LNCaP clone FGC (cell line): ENCODE results near the gene ROR1.

Experiments used
- DNase-seq: peaks from one replicate; pipeline ENCODE4 v3.0.0-alpha.2; 2011; ENCODE audit warnings: low read depth
- H3K4me3 ChIP-seq: 2 replicates; pipeline ENCODE4 v1.5.1; 2011; ENCODE audit warnings: mild to moderate bottlenecking, low read depth, low read length, control low read depth
- TF ChIP-seq, protein P1 (sequence below): IDR thresholded peaks from 2 replicates; pipeline ENCODE4 v1.5.1; 2012; ENCODE audit warnings: mild to moderate bottlenecking; ENCODE audit not compliant: control insufficient read depth, insufficient read depth; ENCODE audit errors: extremely low read depth

Gene ROR1

DNA sequence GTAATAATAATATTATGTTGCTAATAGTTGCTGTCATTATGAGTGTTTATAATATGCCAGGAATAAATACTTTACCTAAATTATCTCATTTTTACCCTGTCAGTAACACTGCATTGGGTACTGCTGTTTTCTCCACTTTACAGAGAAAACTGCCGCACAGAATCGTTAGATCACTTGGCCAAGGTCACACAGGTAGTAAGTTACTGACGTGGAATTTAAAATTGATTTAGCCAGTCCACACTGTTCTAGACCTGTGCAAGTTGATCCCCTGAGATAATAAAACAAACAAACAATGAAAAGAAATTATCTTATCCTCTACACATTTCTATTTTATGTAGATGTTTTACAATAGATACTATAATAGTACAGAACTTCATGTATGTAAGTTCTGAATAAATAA, 174.1 kb downstream of the ROR1 start:
- TF ChIP-seq, protein P1, sequence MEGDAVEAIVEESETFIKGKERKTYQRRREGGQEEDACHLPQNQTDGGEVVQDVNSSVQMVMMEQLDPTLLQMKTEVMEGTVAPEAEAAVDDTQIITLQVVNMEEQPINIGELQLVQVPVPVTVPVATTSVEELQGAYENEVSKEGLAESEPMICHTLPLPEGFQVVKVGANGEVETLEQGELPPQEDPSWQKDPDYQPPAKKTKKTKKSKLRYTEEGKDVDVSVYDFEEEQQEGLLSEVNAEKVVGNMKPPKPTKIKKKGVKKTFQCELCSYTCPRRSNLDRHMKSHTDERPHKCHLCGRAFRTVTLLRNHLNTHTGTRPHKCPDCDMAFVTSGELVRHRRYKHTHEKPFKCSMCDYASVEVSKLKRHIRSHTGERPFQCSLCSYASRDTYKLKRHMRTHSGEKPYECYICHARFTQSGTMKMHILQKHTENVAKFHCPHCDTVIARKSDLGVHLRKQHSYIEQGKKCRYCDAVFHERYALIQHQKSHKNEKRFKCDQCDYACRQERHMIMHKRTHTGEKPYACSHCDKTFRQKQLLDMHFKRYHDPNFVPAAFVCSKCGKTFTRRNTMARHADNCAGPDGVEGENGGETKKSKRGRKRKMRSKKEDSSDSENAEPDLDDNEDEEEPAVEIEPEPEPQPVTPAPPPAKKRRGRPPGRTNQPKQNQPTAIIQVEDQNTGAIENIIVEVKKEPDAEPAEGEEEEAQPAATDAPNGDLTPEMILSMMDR = no peak
- no peak overlapping the region for H3K4me3 ChIP-seq
- DNase-seq = no peak

DNA sequence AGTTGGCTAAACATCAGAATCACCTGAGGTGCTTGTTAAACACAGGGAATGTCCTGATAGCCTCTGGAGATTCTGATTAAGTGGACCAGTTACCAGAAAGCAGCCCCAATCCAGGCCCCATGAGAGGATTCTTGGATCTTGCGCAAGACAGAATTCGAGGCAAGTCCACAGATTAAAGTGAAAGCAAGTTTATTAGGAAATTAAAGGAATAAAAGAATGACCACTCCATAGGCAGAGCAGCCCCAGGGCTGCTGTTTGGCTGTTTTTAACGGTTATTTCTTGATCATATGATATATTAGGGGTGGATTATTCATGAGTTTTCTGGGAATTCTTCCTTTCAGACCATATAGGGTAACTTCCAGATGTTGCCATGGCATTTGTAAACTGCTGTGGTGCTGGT, 176.2 kb downstream of the ROR1 start:
- no peak overlapping the region for H3K4me3 ChIP-seq
- no peak for DNase-seq
- TF ChIP-seq, protein P1 = no peak

DNA sequence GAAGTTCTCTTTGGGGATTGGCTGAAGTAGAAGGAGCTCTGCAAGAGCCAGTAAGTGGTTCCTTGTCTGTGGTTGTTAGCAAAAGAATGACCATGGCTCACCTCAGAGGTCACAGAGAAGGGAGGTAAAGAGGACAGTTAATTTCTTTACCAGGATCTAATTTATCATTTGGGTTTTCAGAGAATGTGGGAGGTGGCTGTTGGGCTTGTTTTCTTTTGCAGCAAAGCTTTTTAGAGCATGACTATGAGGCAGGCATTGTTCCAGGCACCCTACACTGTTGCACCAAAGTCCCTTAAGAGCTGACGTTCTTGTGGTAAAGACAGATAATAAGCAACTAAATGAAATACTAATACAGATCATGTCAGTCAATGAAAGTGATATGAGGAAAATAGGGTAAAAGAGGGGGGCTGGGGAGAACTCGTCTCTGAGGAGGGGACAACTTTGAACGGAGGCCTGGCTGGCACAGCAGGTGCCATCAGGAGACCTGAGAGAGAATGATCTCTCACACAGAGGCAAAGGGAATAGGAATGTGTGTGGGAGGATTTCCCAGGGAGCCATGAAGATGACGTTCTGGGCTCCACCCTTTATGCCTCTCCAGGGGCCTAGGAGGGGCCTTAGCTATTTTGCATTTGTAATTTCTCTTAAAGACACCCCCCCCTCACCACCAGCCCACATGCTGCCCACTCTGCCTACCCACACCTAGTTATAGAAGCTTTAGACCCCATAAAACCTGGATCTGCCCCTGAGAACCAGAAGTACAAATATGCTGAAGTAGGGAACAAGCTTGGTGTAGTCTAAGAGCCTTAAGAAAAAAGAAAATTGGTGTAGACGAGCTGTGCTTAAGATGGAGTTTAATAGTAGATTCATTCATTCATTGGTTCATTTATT, 177.5 kb downstream of the ROR1 start:
- no peak overlapping the region for H3K4me3 ChIP-seq
- no peak for DNase-seq
- TF ChIP-seq, protein P1 = no peak

DNA sequence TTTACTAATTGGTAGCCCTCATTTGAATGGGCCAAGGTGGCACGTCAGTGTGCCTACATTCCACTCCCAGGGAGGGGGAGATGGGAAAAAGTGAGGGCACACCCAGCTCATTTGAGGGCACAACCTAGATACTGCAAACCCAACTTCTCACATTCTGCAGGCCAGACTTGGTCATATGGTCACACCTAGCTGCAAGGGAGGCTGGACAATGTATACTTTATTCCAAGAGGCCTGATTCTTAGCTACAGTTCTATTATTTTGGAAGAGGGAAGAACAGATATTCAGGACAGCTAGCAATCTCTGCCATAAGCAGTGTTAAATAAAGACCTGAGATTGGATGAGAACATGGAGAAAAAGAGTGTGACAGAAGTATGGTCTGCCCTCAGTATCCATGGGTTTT, 180.4 kb downstream of the ROR1 start:
- DNase-seq = no peak
- H3K4me3 ChIP-seq = no peak overlapping the region
- TF ChIP-seq, protein P1 = no peak

DNA sequence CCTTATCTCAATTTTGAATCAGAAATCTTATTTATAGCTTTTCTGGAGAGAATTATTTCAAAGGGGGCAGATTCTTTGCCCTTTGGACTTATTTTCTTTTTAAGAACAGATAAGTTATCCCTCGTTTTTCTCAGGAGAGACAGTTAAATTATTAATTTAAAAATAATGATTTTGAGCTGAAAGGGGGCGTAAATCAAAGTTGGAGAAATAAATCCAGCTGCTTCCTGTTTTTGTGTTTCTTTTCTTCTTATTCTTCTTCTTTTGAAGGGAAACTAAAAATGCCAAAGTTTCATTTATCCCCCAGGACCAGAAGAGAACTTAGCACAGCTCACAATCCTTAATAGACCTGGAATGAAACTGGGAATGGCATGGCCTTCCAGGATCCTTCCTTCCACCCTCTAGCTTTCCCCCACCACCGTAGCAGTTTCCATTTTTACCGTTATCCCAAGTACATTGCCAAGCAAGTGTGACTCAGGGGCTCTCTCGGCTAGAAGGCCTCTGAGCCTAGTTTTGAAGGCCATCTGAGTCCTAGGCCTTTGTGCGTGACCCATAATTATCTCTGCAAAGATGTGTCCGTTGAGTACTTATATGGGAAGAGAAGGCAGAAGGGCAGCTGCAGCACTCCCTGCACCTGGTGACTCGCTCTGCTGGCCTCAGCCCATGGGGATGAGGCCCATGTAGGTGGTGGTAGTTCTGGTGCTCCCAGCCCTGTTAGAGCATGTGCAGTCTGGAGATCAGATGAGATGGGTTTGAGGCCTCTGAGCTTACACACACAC, 181.7 kb downstream of the ROR1 start:
- H3K4me3 ChIP-seq = no peak overlapping the region
- TF ChIP-seq, protein P1 = no peak
- DNase-seq = no peak

DNA sequence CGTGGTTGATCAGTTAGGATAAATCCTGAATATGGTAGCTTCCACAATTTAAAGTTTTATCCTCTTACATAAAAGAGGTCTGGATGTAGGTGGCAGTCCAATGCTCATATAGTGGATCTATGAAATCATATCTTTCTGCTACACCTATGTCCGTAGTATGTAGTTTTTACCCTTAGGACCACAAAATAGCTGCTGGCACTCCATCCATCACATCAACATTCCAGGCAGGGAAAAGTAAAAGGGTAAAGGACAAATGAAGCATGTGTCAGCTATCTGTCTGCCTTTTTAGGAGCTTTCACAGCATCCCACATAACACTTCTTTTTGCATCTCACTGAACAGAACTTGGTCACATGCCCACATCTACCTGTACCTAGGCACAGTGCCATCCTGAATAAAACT, 184.7 kb downstream of the ROR1 start:
- DNase-seq = no peak
- TF ChIP-seq, protein P1 = no peak
- no peak overlapping the region for H3K4me3 ChIP-seq
